Measurements from ENCODE around the gene PDK2. TPM values are rescaled to one million over a fixed set of nuclear protein-coding genes. Genes with fewer than 3 reads are reported as not detected.

The PDK2 gene
- total RNA-seq, 2 donors from 2014 or later = 19.9 to 20.9 TPM

DNA sequence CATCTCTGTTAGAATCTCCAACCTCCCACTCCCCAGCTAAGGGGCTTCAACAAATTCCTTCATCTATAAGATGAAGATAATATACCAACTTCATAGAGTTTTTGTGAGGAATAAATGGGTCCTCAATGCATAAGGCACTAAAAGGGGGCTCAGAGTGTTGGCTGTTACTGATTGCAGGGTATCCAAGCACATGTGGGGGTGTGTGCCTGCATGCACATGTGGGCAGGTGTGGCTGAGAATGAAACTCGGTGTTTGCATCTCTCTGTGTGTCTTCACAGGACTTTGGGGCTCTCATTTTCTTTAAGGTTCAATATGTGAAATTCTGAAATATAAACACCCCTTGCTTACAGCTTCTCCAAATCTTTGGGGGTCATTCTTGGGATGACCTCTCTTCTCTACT lies 59.5 kb downstream of the PDK2 start:
- no peaks in the 10 kb centered on the region for H3K9me3 ChIP-seq (ENCODE audit: control insufficient read depth, low read length, poor library complexity, severe bottlenecking)
- peaks cover 18% of the 10 kb centered on the region for H3K4me1 Mint-ChIP-seq
- H3K27me3 Mint-ChIP-seq = no peaks in the 10 kb centered on the region
- peak overlapping the region; percentile 29 for H3K27ac Mint-ChIP-seq
- H3K36me3 Mint-ChIP-seq (ENCODE audit: low read depth) = no peaks in the 10 kb centered on the region
- DNase-seq (no peak), ATAC-seq (no peak)
- H3K4me3 Mint-ChIP-seq = no peak overlapping the region

DNA sequence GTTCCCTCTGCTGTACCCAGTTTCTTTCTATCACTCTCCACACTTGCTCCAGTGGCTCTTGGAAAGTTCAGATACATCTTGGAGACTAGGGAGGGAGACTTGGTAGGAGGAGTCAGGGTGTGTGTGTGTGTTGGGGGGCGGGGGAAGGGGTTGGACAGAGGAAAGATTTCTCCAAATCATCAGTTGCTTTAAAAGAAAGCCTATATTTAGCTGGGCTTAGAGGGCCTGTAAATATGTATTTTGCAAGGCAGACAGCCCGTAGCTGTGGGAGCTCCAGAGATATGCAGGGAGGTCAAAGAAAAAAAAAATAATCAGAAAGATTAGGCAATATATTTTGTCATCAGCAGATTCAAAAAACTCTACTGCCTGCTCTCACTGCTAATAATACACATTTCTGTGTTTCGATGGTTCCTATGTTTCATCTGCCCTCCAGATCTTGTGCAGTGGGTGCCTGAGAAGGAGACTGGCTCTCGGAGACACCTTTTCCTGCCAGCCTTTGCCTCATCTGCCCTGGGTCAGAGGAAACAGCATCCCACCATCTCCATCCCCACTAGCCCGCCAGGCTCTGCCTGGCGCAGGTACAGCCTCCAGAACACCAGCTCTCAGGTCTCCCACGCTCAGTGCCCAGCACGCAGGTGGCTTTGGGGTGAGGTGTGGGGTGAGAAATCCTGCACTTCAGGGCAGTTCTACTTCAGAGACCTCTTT lies 60.1 kb downstream of the PDK2 start:
- Mint-ChIP-seq H3K4me3 (no peak overlapping the region), H3K27me3 (no peaks in the 10 kb centered on the region), H3K27ac (peak overlapping the region; percentile 29), H3K4me1 (peaks cover 18% of the 10 kb centered on the region), H3K36me3 (ENCODE audit: low read depth) (no peaks in the 10 kb centered on the region)
- ATAC-seq = no peak
- no peak for DNase-seq
- H3K9me3 ChIP-seq (ENCODE audit: control insufficient read depth, low read length, poor library complexity, severe bottlenecking) = no peaks in the 10 kb centered on the region

DNA sequence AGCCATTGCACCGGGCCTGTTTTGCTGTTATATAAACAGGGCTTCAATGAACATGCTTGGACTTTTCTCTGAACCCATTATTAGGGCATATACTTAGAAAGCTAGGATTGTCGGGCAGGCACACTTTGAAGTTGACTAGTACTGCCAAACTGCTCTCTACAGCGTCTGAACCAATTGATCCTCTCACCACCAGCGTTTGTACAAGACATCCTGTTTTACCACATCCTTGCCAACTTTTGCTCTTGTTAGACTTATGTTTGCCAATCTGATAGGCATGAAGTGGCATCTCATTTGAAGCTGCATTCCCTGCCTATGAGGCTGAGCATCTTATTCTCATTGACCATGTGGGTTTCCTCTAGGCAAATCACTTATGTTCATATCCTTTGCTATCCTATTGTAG lies 62.7 kb downstream of the PDK2 start:
- DNase-seq (no peak), ATAC-seq (no peak)
- no peak overlapping the region for H3K27ac Mint-ChIP-seq
- H3K27me3 Mint-ChIP-seq = no peaks in the 10 kb centered on the region
- no peaks in the 10 kb centered on the region for H3K9me3 ChIP-seq (ENCODE audit: control insufficient read depth, low read length, poor library complexity, severe bottlenecking)
- H3K36me3 Mint-ChIP-seq (ENCODE audit: low read depth) = no peaks in the 10 kb centered on the region
- peaks cover 27% of the 10 kb centered on the region for H3K4me1 Mint-ChIP-seq
- no peak overlapping the region for H3K4me3 Mint-ChIP-seq

GRCh38 chr17:50161023-50161910 lies 66.1 kb downstream of the PDK2 start:
- Mint-ChIP-seq H3K4me1 (peaks cover 31% of the 10 kb centered on the region), H3K27me3 (no peaks in the 10 kb centered on the region), H3K36me3 (ENCODE audit: low read depth) (no peaks in the 10 kb centered on the region), H3K4me3 (peak overlapping the region; percentile 85), H3K27ac (peak overlapping the region; percentile 51)
- no peaks in the 10 kb centered on the region for H3K9me3 ChIP-seq (ENCODE audit: control insufficient read depth, low read length, poor library complexity, severe bottlenecking)
- ATAC-seq (peak; percentile 98), DNase-seq (peak; percentile 93 to 96 (median 94))

Other genes starting within 250 kb of the PDK2 start
- not detected for gene TAC4, start 247.3 kb upstream of the PDK2 start, total RNA-seq
- gene DLX4, start 126.2 kb upstream of the PDK2 start, total RNA-seq = under 1 TPM in 1 of 2 donors, not detected in 1; 0.68 TPM
- not detected for gene DLX3, start 100.1 kb upstream of the PDK2 start, total RNA-seq
- 10 to 100 TPM in 1 of 2 donors, 1 to 10 TPM in 1; 8.0 to 10.6 TPM for gene ITGA3, start 39.2 kb upstream of the PDK2 start, total RNA-seq
- gene SAMD14, start 34.8 kb downstream of the PDK2 start, total RNA-seq = 1 to 10 TPM; 1.7 to 5.8 TPM
- gene PPP1R9B, start 55.3 kb downstream of the PDK2 start, total RNA-seq = 100 to 1,000 TPM in 1 of 2 donors, 10 to 100 TPM in 1; 82.9 to 111 TPM
- gene SGCA, start 70.7 kb downstream of the PDK2 start, total RNA-seq = not detected
- gene COL1A1, start 106.3 kb downstream of the PDK2 start, total RNA-seq = 10 to 100 TPM; 15.4 to 16.6 TPM
- gene TMEM92, start 179.1 kb downstream of the PDK2 start, total RNA-seq = not detected

Measured in T-helper 17 cell (primary cell).